Measurements from ENCODE around the gene NALF2. TPM values are rescaled to one million over a fixed set of nuclear protein-coding genes. Genes with fewer than 3 reads are reported as not detected.

NALF2 gene
- polyA plus RNA-seq, 1 donor from 2014 or later, result 5.4 TPM

- no peak overlapping the region for H3K4me3 ChIP-seq (ENCODE audit: low read length)
- no peaks in the 10 kb centered on the region for H3K9me3 ChIP-seq (ENCODE audit: low read length)
- H3K36me3 ChIP-seq (ENCODE audit: insufficient read depth, low read length), result no peaks in the 10 kb centered on the region
- H3F3A ChIP-seq (ENCODE audit: insufficient read depth, low read length, poor library complexity, severe bottlenecking), result no peaks in the 10 kb centered on the region
- H3K4me2 ChIP-seq (ENCODE audit: low read length), result no peak overlapping the region
- no peak overlapping the region for H3K9ac ChIP-seq (ENCODE audit: low read length)
- no peaks in the 10 kb centered on the region for H3K27me3 ChIP-seq (ENCODE audit: insufficient read depth, low read depth, low read length)
- no peaks in the 10 kb centered on the region for H3K9me2 ChIP-seq (ENCODE audit: insufficient read depth, low read length)
- TF ChIP-seq CTCF (IDR thresholded peaks at IDR 0.05; ENCODE audit: poor library complexity, severe bottlenecking) (no peak), POLR2AphosphoS5 (IDR thresholded peaks at IDR 0.05) (no peak), SMC3 (conservative IDR thresholded peaks at IDR 0.05; ENCODE audit: poor library complexity) (no peak), REST (IDR thresholded peaks at IDR 0.05; ENCODE audit: borderline replicate concordance) (no peak), EZH2 (IDR thresholded peaks at IDR 0.05; ENCODE audit: borderline replicate concordance, insufficient read depth, low read length, poor library complexity, severe bottlenecking) (no peak), EP300 (conservative IDR thresholded peaks at IDR 0.05; ENCODE audit: poor library complexity, severe bottlenecking) (no peak), RAD21 (conservative IDR thresholded peaks at IDR 0.05) (no peak), MXI1 (conservative IDR thresholded peaks at IDR 0.05; ENCODE audit: poor library complexity, severe bottlenecking) (no peak), TAF1 (IDR thresholded peaks at IDR 0.05; ENCODE audit: low read depth) (no peak)
- H4K20me1 ChIP-seq (ENCODE audit: insufficient read depth), result no peaks in the 10 kb centered on the region
- H3K79me2 ChIP-seq (replicated peaks; ENCODE audit: insufficient read depth, low read length), result no peaks in the 10 kb centered on the region
- H2AFZ ChIP-seq (ENCODE audit: low read depth, low read length), result no peak overlapping the region
- no peak overlapping the region for H3K27ac ChIP-seq (ENCODE audit: low read length)
Observed at GRCh38 chrX:69522052-69522451, 17.9 kb downstream of the NALF2 start.

- Histone ChIP-seq H3K79me2 (replicated peaks; ENCODE audit: insufficient read depth, low read length) (no peaks in the 10 kb centered on the region), H3K36me3 (ENCODE audit: insufficient read depth, low read length) (no peaks in the 10 kb centered on the region), H3K4me3 (ENCODE audit: low read length) (no peak overlapping the region), H3K27ac (ENCODE audit: low read length) (no peak overlapping the region), H3K9ac (ENCODE audit: low read length) (no peak overlapping the region), H3K4me2 (ENCODE audit: low read length) (no peak overlapping the region), H3K9me2 (ENCODE audit: insufficient read depth, low read length) (no peaks in the 10 kb centered on the region), H3K27me3 (ENCODE audit: insufficient read depth, low read depth, low read length) (no peaks in the 10 kb centered on the region), H2AFZ (ENCODE audit: low read depth, low read length) (no peak overlapping the region), H3K9me3 (ENCODE audit: low read length) (no peaks in the 10 kb centered on the region), H3F3A (ENCODE audit: insufficient read depth, low read length, poor library complexity, severe bottlenecking) (no peaks in the 10 kb centered on the region), H4K20me1 (ENCODE audit: insufficient read depth) (no peaks in the 10 kb centered on the region)
- TF ChIP-seq CTCF (IDR thresholded peaks at IDR 0.05; ENCODE audit: poor library complexity, severe bottlenecking), result no peak
- TF ChIP-seq RAD21 (conservative IDR thresholded peaks at IDR 0.05), result no peak
- TF ChIP-seq POLR2AphosphoS5 (IDR thresholded peaks at IDR 0.05), result no peak
- TF ChIP-seq MXI1 (conservative IDR thresholded peaks at IDR 0.05; ENCODE audit: poor library complexity, severe bottlenecking), result no peak
- TF ChIP-seq EP300 (conservative IDR thresholded peaks at IDR 0.05; ENCODE audit: poor library complexity, severe bottlenecking), result no peak
- no peak for TF ChIP-seq SMC3 (conservative IDR thresholded peaks at IDR 0.05; ENCODE audit: poor library complexity)
- no peak for TF ChIP-seq TAF1 (IDR thresholded peaks at IDR 0.05; ENCODE audit: low read depth)
- no peak for TF ChIP-seq REST (IDR thresholded peaks at IDR 0.05; ENCODE audit: borderline replicate concordance)
- no peak for TF ChIP-seq EZH2 (IDR thresholded peaks at IDR 0.05; ENCODE audit: borderline replicate concordance, insufficient read depth, low read length, poor library complexity, severe bottlenecking)
Observed at GRCh38 chrX:69523314-69523713, 19.2 kb downstream of the NALF2 start.
